Neural cell (in vitro differentiated cells): ENCODE measurements around the gene KAT8. TPM values are rescaled to one million over a fixed set of nuclear protein-coding genes. Genes with fewer than 3 reads are reported as not detected.

Experiments used
- H2AFZ ChIP-seq: fragments of 200-600, 300-800 bp; sonication (generic), shearing (Covaris generic); 2 replicates; pipeline ENCODE4 v1.6.0; 2014; ENCODE audit warnings: low read depth, mild to moderate bottlenecking, antibody characterized with exemption, low read length, moderate library complexity
- H3F3A ChIP-seq: fragments of 200-600 bp; shearing (Covaris generic); 2 replicates; pipeline ENCODE4 v1.6.1; 2016; ENCODE audit warnings: mild to moderate bottlenecking, moderate library complexity, mixed read lengths, antibody characterized with exemption, low read length; ENCODE audit not compliant: insufficient read depth, poor library complexity, severe bottlenecking
- H3K27ac ChIP-seq: fragments of 200-600, 300-800 bp; sonication (generic), shearing (Covaris generic); 2 replicates; pipeline ENCODE4 v1.5.1; 2014; ENCODE audit warnings: mild to moderate bottlenecking, low read length, moderate library complexity
- H3K27me3 ChIP-seq: fragments of 300-800, 200-600 bp; sonication (generic), shearing (Covaris generic); 2 replicates; pipeline ENCODE4 v1.6.0; 2014; ENCODE audit warnings: mild to moderate bottlenecking, low read depth, low read length, moderate library complexity; ENCODE audit not compliant: insufficient read depth
- H3K36me3 ChIP-seq: fragments of 300-800, 200-600 bp; sonication (generic), shearing (Covaris generic); 2 replicates; pipeline ENCODE4 v1.5.1; 2014; ENCODE audit warnings: mild to moderate bottlenecking, antibody characterized with exemption, low read length, moderate library complexity; ENCODE audit not compliant: insufficient read depth
- H3K4me2 ChIP-seq: fragments of 300-800, 200-600 bp; sonication (generic), shearing (Covaris generic); 2 replicates; pipeline ENCODE4 v1.6.0; 2014; ENCODE audit warnings: mild to moderate bottlenecking, low read length
- H3K4me3 ChIP-seq: fragments of 300-800, 200-600 bp; sonication (generic), shearing (Covaris generic); 2 replicates; pipeline ENCODE4 v1.5.1; 2014; ENCODE audit warnings: mild to moderate bottlenecking, low read length, moderate library complexity
- H3K79me2 ChIP-seq: fragments of 200-600 bp; shearing (Covaris generic); replicated peaks from 2 replicates; pipeline ENCODE4 v1.6.0; 2014; ENCODE audit warnings: mild to moderate bottlenecking, low read length, moderate library complexity; ENCODE audit not compliant: insufficient read depth
- H3K9ac ChIP-seq: fragments of 300-800, 200-600 bp; sonication (generic), shearing (Covaris generic); 2 replicates; pipeline ENCODE4 v1.6.1; 2016; ENCODE audit warnings: mild to moderate bottlenecking, low read length, mixed read lengths
- H3K9me2 ChIP-seq: fragments of 200-600 bp; shearing (Covaris generic); 2 replicates; pipeline ENCODE4 v1.6.1; 2016; ENCODE audit warnings: mild to moderate bottlenecking, low read length, mixed read lengths; ENCODE audit not compliant: insufficient read depth
- H3K9me3 ChIP-seq: fragments of 200-600, 300-800 bp; sonication (generic), shearing (Covaris generic); 2 replicates; pipeline ENCODE4 v1.6.1; 2016; ENCODE audit warnings: mild to moderate bottlenecking, mixed run types, low read length, moderate library complexity, mixed read lengths
- H4K20me1 ChIP-seq: fragments of 200-600 bp; shearing (Covaris generic); 2 replicates; pipeline ENCODE4 v1.6.1; 2016; ENCODE audit warnings: mild to moderate bottlenecking, mixed run types; ENCODE audit not compliant: insufficient read depth
- CTCF ChIP-seq: fragments of 450-650 bp; IDR thresholded peaks from 2 replicates; pipeline ENCODE4 v1.5.1; 2014; ENCODE audit warnings: antibody characterized with exemption, mild to moderate bottlenecking, moderate library complexity; ENCODE audit not compliant: poor library complexity, severe bottlenecking
- EP300 ChIP-seq: fragments of 450-650 bp; conservative IDR thresholded peaks from 2 replicates; pipeline ENCODE4 v1.6.1; 2014; ENCODE audit warnings: antibody characterized with exemption, mild to moderate bottlenecking, moderate library complexity; ENCODE audit not compliant: poor library complexity, severe bottlenecking
- EZH2 ChIP-seq: fragments of 200-600, 300-800 bp; shearing (Covaris generic), sonication (generic); IDR thresholded peaks from 2 replicates; pipeline ENCODE4 v1.6.1; 2014; ENCODE audit warnings: antibody characterized with exemption, low read length, borderline replicate concordance, mild to moderate bottlenecking; ENCODE audit not compliant: insufficient read depth, poor library complexity, severe bottlenecking
- MXI1 ChIP-seq: fragments of 450-650 bp; conservative IDR thresholded peaks from 2 replicates; pipeline ENCODE4 v1.6.1; 2014; ENCODE audit warnings: antibody characterized with exemption, mild to moderate bottlenecking; ENCODE audit not compliant: poor library complexity, severe bottlenecking
- POLR2AphosphoS5 ChIP-seq: IDR thresholded peaks from 2 replicates; pipeline ENCODE4 v1.6.1; 2012
- RAD21 ChIP-seq: fragments of 450-650 bp; conservative IDR thresholded peaks from 2 replicates; pipeline ENCODE4 v1.6.1; 2014; ENCODE audit warnings: antibody characterized with exemption, mild to moderate bottlenecking, moderate library complexity
- REST ChIP-seq: IDR thresholded peaks from 2 replicates; pipeline ENCODE4 v1.6.1; 2012; ENCODE audit warnings: borderline replicate concordance
- SMC3 ChIP-seq: fragments of 450-650 bp; conservative IDR thresholded peaks from 2 replicates; pipeline ENCODE4 v1.6.1; 2014; ENCODE audit warnings: antibody characterized with exemption, mild to moderate bottlenecking, moderate library complexity; ENCODE audit not compliant: poor library complexity
- TAF1 ChIP-seq: IDR thresholded peaks from 2 replicates; pipeline ENCODE4 v1.6.1; 2012; ENCODE audit warnings: low read depth
- polyA plus RNA-seq: library from polyadenylated mRNA; depleted of rRNA; stranded (reverse); fragments of >200 nt; gene quantifications from 2 replicates; pipeline ENCODE4 v1.2.3, GENCODE V29; 2014

The KAT8 gene
- polyA plus RNA-seq, 1 donor from 2014 or later: 98.0 TPM

GRCh38 chr16:31087481-31087880 lies 30.0 kb upstream of the KAT8 start:
- no peaks in the 10 kb centered on the region for H3F3A ChIP-seq
- H3K9ac ChIP-seq: no peak overlapping the region
- H3K9me2 ChIP-seq: no peaks in the 10 kb centered on the region
- no peaks in the 10 kb centered on the region for H4K20me1 ChIP-seq
- no peak overlapping the region for H3K4me3 ChIP-seq
- H3K36me3 ChIP-seq: peaks cover under 1% of the 10 kb centered on the region
- H3K79me2 ChIP-seq: peaks cover 4% of the 10 kb centered on the region
- H3K9me3 ChIP-seq: no peaks in the 10 kb centered on the region
- TF ChIP-seq POLR2AphosphoS5 (no peak), EP300 (no peak), CTCF (no peak), SMC3 (no peak), RAD21 (no peak)
- no peak overlapping the region for H3K27ac ChIP-seq
- H3K27me3 ChIP-seq: no peaks in the 10 kb centered on the region
- no peak overlapping the region for H3K4me2 ChIP-seq
- H2AFZ ChIP-seq: no peak overlapping the region

DNA sequence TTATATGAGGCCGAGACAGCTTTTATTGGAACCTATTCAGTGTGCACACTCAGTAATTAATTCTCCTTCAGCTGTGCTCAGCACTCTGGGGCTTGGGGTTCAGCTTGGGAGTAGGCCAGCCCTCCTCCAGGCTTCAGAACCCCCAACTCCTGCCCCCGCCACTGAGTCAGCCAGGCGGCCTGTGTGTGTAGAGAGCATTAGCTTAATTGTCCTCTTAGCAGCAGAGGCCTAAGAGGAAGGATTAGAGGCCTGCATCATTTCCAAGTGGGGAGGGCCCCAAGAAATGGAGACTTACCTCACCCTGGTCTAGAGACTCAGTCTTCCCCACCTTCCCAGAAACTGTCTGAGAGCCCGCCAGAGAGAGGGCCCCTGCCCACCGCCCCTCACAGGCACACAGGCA lies 29.5 kb upstream of the KAT8 start:
- Histone ChIP-seq H3K27ac (no peak overlapping the region), H3K79me2 (peaks cover 9% of the 10 kb centered on the region), H3K36me3 (no peaks in the 10 kb centered on the region), H3K4me2 (no peak overlapping the region), H3K9me3 (no peaks in the 10 kb centered on the region), H2AFZ (no peak overlapping the region), H3K4me3 (no peak overlapping the region), H3K9ac (no peak overlapping the region), H3K27me3 (no peaks in the 10 kb centered on the region), H3K9me2 (no peaks in the 10 kb centered on the region), H3F3A (no peaks in the 10 kb centered on the region), H4K20me1 (no peaks in the 10 kb centered on the region)
- no peak for TF ChIP-seq CTCF
- TF ChIP-seq MXI1: no peak
- no peak for TF ChIP-seq REST
- no peak for TF ChIP-seq SMC3
- TF ChIP-seq EP300: no peak
- TF ChIP-seq RAD21: no peak
- no peak for TF ChIP-seq EZH2
- TF ChIP-seq POLR2AphosphoS5: no peak
- TF ChIP-seq TAF1: no peak
